ENCODE measurements around the gene RNF125. TPM values are rescaled to one million over a fixed set of nuclear protein-coding genes. Genes with fewer than 3 reads are reported as not detected.

Gene RNF125
- total and polyA plus RNA-seq, 9 of the 15 experiments (the other 6 are each of a cell fraction or from before 2014, with no cell fraction given), result 0.01 to 0.29 (median 0.07) TPM; not detected in 1

- Histone ChIP-seq H2AFZ (ENCODE audit: low read depth, low read length) (no peak overlapping the region), H3K9me1 (ENCODE audit: control insufficient read depth, insufficient read depth, low read length) (no peaks in the 10 kb centered on the region), H4K20me1 (replicated peaks; ENCODE audit: control insufficient read depth, insufficient read depth, low read length) (no peaks in the 10 kb centered on the region), H3K27ac (ENCODE audit: extremely low read depth, low read depth, low read length) (no peak overlapping the region), H3K4me1 (replicated peaks in 1 of 2; ENCODE audit: control insufficient read depth in 2 of 2, insufficient read depth in 2 of 2, low read length in 2 of 2) (no peaks in the 10 kb centered on the region), H3K27me3 (ENCODE audit: control insufficient read depth in 2 of 2, insufficient read depth in 2 of 2, low read length in 2 of 2) (peaks cover 7 to 11% of the 10 kb centered on the region in 2 experiments; a peak in 4 of 5 replicates), H3K36me3 (ENCODE audit: control insufficient read depth, insufficient read depth, low read length) (no peaks in the 10 kb centered on the region), H3K4me2 (ENCODE audit: insufficient read depth, low read length) (no peak overlapping the region), H3K9me3 (replicated peaks; ENCODE audit: control insufficient read depth, insufficient read depth, low read depth, low read length) (0 out of 2 replicates have a peak, but pooled peaks cover 2% of the 10 kb centered on the region), H3K79me2 (ENCODE audit: control insufficient read depth, insufficient read depth, low read length) (no peaks in the 10 kb centered on the region), H3K9ac (ENCODE audit: insufficient read depth in 1 of 2, low read depth in 2 of 2, low read length in 2 of 2) (no peak overlapping the region), H3K4me3 (no peak overlapping the region)
- no peak for TF ChIP-seq ZBTB2 (IDR thresholded peaks at IDR 0.05)
- TF ChIP-seq MBD2 (IDR thresholded peaks at IDR 0.05; ENCODE audit: borderline replicate concordance, low read depth), result no peak
- no peak for TF ChIP-seq HINFP (tag; conservative IDR thresholded peaks at IDR 0.05; ENCODE audit: low read depth)
- no peak for TF ChIP-seq ATF3 (IDR thresholded peaks at IDR 0.05)
- no peak for TF ChIP-seq ATF3 (CRISPR knock-in tag; conservative IDR thresholded peaks at IDR 0.05)
- TF ChIP-seq HOMEZ (CRISPR knock-in tag; IDR thresholded peaks at IDR 0.05), result no peak
- no peak for TF ChIP-seq ZNF668 (CRISPR knock-in tag; IDR thresholded peaks at IDR 0.05)
- TF ChIP-seq RBM15 (IDR thresholded peaks at IDR 0.05; ENCODE audit: insufficient read depth, low read length), result no peak
- no peak for TF ChIP-seq NFE2 (IDR thresholded peaks at IDR 0.05; ENCODE audit: low read depth)
- no peak for TF ChIP-seq ZBTB1 (CRISPR knock-in tag; IDR thresholded peaks at IDR 0.05; ENCODE audit: borderline replicate concordance, low read depth)
- BruUV-seq (replicated peaks), result no TSS peak
- DNase-seq (ENCODE audit: extremely low read depth in 1 of 4, low spot score in 3 of 4), result no peak
- CTCF ChIA-PET (ENCODE audit: low intra/inter-chr PET ratio), result interaction anchor here (0.6 to 0.7 kb wide), 2 partner anchors 13 to 1859 kb away, joined by 3 read pairs; no protein-coding TSS in a partner anchor
- ATAC-seq, result no peak
- intact Hi-C loops (cut with micrococcal nuclease), result no loop called here
- FAIRE-seq, result no peak
- in situ Hi-C loops (cut with MboI), result no loop called here
- POLR2A ChIA-PET, result no interaction called here
Measured at GRCh38 chr18:31980863-31981262, 37.8 kb upstream of the RNF125 start.
